Right forelimb (tissue), 1 donor: ENCODE data around the gene MLXIP.
"Not testable (repeated sequence)": the region's sequence is repeated elsewhere in the genome, so short reads cannot be mapped to it uniquely, and the experiment has no call there.

Experiments
- DNase-seq: peaks from one replicate; pipeline ENCODE4 v3.0.0-alpha.2; 2018

Gene MLXIP

DNA sequence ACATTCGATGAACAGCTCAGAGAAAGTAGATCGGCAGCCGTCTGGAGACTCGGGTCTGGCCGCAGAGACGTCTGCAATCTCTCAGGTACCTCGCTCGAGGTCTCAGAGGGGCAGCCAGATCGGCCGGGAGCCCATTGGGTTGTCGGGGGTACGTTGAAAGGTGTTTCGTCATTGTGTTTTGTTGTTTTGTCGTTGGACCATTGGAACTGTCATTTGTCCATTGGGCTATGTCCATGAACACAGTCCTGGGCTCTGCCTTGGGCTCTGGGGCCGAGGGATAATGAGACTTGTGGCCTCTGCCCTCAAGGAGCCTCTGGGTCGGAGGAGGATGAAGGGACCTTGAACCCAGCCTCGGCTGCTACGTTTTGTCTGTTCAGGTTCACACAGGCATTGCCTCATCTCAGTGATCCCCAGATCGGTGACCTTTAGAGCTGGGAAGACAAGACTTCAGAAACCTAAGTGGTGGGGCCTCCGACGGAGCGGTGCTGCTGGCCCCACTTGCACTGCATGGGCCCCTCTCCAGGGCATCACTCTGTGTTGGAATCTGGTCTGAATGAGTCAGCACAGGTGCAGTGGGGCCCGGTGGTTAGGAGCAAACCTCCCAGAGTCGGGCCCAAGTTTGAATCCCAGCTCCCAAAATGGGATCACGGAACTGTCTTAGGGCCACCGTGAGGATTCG, 23.6 kb upstream of the MLXIP start:
- no peak for DNase-seq

DNA sequence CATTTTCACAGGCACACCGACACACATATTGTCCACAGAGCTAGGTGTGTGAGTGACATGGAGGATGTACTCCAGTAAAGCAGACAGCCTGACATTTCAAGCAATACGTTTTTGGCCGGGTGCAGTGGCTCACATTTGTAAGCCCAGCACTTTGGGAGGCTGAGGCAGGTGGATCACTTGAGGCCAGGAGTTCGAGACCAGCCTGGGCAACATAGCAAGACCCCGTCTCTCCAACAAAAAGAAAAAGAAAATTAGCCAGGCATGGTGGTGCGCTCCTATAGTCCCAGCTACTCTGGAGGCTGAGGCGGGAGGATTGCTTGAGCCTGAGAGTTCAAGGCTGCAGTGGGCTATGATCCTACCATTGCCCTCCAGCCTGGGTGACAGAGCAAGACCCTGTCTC, 22.1 kb upstream of the MLXIP start:
- not testable (repeated sequence) for DNase-seq

DNA sequence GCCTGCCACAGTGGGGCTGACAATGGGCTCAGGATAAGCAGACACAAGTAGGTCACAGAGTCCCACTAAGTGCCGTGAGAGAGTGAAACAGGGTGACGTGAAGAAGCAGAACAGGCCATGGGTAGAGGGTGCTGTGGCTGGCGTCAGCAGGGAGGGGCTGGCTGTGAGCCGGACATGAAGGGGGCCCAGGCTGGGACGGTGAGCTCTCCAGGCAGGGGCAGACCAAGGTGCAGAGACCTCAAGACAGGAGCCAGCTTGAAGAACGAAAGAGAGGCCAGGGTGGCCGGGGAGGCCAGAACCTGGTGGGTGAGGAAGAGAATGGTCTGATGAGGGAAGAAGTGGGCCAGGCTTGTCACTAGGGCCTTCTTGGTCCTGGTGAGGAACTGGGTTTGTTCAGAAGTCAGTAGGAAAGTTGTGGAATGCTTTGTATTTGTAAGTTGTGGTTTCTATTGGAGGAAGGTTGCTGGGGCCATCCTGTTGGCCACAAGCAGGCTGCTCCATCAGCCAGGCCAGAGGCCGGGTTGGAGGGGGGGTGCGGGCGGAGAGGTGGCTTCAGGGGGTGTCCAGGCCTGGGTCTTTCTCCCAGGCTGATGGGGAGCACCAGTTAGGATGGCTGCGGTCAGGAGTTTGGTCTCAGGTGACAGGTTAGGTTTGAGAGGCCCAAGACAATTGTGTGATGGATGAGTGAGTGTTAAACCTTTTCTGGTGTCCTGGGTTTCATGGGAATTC, 21.4 kb upstream of the MLXIP start:
- DNase-seq = no peak

DNA sequence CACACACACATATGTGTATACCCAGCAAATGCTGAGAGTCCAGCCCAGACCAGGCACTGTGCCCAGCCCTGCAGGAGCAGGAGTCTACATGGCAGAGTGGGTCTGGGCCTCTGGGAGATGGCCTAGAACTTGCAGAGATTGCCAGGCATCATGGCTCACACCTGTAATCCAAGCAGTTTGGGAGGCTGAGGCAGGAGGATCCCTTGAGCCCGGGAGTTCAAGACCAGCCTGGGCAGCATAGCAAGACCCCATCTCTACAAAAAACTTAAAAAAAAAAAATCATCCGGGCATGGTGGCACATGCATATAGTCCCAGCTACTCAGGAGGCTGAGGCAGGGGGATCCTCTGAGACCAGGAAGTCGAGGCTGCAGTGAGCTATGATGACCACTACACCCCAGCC, 20.8 kb upstream of the MLXIP start:
- DNase-seq = no peak

DNA sequence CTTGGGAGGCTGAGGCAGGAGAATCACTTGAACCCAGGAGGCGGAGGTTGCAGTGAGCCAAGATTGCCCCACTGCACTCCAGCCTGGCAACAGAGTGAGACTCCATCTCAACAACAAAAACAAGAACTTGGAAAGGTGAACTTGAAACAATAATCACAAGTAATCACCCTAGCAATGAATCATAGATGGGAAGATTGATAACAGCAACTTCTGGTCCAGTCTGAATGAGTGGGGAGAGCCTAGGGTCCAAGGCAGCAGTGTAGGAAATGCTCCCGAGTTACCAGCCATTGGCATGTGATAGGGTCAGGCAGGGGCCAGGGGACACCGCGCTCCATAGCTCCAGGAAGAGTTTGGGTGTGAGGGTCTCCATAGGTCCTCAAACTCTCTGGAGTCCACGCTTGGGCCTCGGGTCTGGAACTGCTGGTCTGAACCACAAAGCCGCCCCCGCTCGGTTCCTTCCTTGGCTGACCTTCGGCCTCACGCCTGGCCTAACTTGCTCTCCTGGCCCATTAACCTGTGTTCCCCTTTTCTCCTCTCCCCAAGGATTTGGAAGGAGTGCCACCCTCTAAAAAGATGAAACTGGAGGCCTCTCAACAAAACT, 19.9 kb upstream of the MLXIP start:
- no peak for DNase-seq

DNA sequence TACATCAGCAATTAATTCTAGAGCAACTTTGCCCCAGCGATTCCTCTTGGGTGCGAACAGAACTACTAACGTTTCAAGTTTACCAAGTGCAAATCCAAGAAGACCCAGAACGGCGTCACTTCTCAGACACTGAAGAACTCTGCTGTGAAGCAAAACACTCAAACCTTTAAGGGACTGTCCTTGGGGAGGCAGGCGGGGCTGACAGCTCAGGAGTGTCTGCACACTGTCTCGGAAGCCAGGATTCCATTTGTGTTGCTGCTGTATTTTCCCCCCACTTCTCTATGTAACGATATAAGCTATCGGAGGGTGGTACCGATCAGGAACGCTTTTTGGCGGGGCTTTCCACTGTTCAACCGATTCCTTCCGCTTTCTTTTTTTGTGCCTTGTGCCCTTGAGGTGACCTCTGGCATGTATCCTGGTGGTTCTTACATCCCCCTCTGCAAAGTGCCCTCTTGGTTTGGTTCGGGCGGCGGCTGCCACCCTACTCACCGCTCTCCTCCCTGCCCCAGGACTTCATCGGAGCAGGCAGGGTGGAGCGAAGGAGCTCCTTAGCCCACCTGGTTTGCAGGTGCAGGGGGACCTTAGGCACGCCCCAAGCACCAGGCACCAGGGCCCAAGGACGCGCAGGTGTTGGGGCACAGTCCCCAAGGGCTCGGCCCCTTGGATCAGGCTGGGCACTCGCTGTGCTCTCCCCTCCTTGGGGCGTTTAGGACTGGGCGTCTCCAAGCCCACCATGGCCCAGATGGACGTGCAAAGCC, 19.2 kb upstream of the MLXIP start:
- no peak for DNase-seq

DNA sequence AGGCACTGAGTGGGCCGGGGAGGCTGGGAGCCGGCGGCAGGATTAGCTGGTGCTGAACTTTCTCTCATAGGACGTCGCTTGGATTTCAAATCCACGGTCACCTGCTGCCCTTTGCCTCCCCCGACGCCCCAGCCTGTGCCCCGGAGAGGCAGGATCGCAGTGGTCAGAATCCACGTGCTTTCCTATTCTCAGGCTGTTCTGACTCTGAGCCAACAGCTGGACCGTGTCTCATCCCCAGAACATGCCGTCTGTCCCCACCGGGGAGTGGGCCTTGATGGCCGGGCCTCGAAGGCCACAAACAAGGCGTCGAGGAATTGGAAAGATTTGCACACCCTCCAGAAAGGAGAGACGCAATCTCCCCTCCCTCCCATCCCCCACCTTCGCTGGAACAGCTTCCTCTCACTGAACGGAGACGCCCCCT, 18.5 kb upstream of the MLXIP start:
- no peak for DNase-seq

DNA sequence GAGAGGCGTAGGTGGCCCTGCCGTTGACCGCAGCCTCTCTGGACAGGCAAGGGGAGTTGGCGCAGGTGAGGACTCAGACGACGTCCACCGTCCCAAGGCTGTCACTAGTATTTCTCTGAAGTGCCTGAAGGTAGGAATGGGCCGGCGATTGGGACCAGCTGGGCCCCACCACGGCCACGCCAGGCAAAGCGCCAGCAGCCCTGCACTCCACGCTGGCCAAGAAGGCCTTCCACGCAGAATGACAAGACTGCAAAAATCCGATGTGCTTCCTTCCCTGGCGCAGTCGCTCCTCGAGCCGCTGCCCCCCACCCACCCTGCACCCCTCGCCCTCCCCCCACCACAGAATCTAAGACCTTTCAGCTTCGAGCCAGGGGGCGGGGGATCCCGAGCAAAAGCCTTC, 17.3 kb upstream of the MLXIP start:
- no peak for DNase-seq

DNA sequence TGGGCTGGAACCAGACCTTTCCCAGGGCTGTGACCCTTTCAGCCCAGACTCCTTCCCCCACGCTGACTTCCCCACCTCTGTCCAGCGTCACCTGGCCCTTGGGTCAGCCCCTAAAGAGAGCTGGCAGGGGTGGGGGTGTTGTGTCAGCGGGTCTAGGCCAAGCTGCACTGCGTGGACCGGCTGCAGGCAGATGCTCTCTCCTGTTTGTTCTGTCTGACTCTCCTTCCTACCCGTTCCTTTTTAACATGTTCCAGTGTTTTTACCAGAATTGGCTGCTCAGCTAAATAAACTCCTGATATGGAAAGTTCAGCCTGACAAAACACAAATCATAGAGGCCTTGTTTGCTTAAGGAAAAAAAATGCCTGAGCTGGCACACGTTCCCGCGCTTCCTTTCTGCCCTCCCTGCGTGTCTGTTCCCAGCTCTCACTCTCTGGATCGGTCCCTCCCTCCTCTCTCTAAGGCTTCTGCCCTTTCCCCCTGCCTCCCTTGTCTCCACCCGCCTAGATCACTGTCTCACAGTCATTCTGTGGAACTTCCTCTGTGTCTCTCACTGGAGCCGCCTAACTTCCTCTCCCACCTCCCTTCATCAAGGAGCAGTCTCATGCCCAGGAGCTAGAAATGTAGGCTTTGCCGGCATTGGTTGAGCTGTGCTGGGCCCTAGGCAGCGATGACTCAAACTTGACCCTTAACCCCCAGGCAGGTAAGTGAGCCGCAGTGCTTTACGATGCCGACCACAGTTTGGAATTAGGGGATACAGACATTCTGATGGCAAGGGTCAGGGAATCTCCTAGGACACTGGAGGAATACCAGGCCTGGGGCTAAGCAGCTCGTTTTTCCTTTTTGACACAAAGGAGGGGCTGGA, 15.5 kb upstream of the MLXIP start:
- DNase-seq = no peak

DNA sequence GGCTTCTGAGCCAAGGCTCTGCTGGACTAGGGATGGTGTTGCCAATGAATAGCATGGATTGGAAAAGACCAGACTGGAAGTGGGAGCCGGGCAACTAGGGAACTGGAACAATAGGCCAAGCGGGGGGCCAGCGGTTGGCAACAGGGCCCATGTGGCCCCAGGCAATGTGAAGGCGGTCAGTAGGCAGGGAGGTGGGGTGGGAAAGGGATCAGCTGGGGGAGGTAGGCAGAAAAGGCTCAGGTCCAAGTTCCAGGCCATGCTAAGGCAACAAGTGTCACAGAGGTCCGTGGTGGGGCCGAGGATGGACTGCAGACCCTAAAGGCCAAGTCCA, 14.9 kb upstream of the MLXIP start:
- DNase-seq = no peak

DNA sequence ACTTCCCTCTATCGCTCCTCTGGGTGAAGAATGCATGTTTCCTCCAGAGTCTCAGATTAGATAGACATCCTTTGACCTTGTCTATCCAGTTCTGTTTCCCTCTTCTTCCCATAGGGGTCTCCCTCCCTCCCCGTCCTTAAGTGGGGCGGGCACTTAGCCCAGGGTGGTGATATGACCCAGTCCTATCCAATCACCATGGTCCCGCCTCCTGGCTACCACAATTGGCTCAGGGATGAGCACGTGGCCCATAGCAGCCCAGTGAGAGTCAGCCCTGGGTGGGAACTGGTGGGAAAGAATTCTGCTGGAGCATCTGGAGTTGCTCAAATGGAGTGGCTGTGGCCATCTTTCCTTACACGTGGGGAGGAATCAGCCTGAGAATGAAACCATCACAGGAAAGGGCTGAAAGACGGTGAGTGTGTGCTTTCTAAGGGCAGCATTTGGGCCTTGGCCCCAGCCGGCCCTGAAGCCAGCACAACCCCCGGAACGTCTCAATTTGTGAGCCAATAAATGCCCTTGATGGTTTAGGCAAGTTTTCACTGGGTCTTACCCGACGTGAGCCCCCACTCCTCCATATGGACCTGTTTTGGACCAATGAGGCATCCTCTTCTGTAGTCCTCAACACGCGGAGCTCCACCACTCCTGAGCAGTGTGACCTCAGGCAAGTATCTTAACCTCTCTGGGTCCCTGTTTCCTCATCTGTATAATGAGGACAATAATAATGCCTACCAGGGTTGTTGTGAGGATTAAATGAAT, 14.4 kb upstream of the MLXIP start:
- peak; percentile 78 for DNase-seq

DNA sequence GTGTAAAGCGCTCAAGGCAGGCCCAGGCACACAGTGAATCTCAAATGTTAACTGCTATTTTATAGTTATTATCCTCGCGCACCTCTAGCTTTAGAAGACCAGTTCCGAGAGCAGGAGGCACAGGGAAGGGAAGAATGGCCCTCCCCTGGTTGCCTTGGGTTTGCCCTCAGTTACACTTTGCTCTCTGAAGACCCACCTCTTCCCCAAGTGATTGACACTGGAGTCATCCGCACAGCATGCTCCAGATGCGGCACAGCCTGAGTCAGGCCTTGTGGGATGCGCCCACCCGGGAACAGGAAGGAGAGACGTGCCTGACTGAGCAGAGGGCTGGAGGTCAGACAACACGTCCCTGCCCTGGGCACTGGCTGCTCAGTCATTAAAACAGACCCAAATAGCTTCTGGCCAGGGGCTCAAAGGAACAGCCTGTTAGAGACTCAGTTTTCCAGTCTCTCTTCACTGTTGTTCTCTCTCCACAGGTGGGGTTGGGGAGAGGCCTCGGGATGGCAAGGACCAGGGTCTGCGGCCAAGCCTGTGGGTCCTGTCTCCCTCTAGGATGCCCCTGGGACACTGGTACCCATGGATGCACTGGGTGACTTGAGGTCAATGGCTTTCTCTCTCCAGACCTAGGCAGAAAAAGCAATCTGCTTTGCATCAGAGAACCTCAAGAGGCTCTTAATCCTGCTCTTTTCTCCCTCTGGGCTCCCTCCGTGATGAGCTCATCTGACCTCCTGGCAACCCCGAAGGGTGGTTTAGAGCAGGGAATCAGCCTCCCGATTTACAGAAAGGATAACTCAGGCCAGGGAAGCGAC, 13.6 kb upstream of the MLXIP start:
- no peak for DNase-seq

DNA sequence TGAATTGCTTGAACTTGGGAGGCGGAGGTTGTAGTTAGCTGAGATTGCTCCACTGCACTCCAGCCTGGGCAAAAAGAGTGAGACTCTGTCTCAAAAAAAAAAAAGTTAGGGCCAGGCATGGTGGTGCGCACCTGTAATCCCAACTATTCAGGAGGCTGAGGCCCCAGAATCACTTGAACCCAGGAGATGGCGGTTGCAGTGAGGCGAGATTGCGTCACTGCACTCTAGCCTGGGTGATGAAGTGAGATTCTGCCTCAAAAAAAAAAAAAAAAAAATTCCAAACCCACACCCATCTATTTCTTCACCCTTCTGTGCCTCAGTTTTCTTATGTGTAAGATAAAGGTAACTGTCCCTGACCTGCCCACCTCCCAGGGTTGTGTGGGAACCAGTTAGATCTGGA, 11.0 kb upstream of the MLXIP start:
- DNase-seq = no peak

DNA sequence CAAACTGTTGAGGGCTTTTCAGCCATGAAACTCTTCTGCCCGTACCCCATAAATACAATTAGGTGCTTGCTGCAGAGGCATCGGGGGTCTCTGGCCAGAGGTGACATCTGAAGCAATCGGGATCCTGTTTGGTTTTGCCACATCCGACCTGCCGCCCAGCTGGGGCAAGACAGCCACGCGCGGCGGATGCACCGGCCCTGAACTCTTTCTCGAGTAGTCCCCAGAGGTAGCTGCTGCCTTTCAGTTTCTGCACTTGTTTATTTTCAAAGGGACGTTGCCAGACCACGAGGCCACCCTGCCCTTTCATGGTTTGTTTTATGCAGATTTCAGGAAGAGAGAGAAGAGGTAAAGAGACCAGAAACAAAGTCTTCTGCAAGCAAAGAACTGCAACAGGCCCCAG, 10.6 kb upstream of the MLXIP start:
- DNase-seq = no peak

DNA sequence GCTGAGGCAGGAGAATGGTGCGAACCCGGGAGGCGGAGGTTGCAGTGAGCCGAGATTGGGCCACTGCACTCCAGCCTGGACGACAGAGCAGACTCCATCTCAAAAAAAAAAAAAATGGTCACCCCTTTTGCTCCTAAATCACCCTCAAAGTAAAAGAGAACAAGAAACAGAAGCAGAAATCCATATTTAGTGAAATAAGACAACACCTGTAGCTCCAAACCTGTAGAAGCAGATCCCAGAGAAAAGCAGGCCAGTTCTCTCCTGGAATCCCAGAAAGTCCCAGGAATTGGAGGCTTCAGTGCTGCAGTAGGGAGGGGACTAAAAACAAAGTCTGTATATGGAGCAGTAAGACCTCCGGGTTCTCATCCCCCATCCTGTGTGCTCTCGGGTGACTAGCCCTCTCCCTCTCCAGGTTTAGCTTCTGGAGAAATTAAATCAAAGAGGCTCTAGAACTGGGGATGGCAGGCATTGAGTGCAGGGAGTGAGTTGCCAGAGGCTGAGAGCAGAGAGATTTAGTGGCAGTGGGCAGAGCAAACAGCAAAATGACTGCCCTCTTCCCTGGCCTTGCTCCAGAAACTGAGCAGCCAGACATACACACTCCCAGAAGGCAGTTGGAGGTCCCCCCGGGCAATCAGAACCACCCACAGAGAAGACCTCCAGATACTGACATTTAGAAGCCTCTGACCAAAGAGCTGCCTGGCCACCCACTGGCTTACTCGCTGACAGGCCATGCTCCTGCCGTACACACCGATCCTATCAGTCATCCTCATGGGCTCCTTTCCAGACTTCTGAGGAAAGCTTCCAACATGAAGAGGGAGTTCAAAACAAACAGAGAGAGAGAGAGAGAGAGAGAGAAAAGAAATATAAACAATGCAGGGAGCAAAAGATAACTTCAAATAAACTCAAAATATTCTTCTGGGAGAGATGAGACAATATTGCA, 6.3 kb upstream of the MLXIP start:
- DNase-seq = no peak

DNA sequence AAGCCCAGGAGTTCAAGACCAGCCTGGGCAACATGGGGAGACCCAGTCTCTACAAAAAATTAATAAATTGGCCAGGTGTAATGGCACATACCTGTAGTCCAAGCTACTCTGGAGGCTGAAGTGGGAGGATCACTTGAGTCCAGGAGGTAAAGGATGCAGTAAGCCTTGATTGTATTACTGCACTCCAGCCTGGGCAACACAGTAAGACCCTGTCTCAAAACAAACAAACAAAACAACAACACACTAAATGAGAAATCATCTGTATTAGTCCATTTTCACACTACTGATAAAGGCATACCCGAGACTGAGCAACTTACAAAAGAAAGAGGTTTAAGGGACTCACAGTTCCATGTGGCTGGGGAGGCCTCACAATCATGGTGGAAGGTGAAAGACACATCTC, 4.7 kb upstream of the MLXIP start:
- DNase-seq = no peak

DNA sequence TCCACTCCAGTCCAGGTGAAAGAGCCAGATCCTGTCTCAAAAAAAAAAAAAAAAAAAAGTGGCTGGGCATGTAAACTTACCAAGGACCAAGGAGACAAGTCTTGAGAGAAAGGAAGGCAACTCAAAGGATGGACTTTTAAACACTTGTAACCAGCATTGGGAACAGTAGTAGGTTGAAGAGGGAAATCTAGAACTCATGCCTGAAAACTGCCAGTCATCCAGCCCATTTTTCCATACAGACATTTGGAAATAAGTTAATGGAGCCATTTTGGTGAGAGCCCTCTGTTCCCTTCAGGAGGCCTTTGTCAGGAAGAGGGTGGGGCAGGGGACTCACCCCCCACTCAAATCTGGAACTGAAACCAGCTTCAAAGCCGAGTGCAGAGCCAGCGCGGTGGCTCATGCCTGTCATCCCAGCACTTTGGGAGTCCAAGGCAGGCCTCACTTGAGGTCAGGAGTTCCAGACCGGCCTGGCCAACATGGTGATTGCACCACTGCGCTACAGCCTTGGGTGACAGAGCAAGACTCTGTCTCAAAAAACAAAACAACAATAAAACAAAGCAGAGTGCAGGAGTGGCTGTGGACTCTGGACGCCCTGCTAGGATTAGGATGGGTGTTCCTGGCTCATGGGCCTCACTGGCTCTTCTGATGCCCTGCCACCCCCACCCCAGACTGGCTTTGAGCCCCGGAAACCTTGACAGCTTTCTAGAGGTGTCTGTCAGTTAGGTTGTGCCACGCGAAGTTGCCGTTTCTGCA, 1.6 kb upstream of the MLXIP start:
- DNase-seq = peak; percentile 19

DNA sequence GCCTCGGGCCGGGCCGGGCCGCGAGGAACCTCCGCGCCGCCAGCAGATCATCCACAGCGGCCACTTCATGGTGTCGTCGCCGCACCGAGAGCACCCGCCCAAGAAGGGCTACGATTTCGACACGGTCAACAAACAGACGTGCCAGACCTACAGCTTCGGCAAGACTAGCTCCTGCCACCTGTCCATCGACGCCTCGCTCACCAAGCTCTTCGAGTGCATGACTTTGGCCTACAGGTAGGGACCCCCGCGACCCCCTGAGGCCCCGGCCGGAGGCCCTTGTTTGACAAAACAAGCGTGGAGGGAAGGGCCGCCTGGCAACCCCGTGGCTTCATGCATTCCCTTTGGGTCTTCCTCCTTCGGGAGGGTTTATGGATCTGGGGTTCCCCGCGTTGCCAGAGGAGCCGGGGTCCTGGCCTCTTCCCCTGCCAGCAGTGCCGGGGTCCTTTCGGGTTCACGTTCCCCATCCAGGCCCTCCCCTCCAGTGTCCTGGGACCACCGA, 526 bp downstream of the MLXIP start:
- no peak for DNase-seq

DNA sequence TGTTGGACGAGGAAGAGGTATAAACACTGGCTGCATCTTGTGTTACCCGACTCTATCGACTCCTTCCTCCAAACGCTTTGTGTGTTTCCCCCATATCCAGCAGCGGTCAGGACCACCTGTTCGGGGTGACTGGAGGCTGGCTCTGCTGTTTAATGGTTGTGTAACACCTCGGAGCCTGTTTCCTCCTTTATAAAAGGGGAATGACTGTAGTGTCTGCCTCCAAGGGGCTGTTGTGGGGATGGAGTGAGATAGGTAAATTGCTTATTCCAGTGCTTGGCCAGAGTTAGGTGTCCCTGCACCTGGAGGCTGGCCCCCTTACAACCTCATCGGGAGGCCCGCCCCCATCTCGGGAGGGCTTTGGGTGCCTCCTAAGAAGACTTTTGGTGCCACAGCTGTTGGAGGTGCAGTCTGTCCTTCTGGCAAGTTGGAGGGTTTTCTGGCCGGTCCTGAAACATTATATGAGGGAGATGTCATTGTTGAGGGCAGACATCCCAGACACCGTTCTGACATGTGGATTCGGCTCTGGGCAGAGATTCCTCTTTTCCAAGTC, 1.1 kb downstream of the MLXIP start:
- DNase-seq = no peak
